ENCODE results near the gene CALHM1.

CALHM1 gene

DNA sequence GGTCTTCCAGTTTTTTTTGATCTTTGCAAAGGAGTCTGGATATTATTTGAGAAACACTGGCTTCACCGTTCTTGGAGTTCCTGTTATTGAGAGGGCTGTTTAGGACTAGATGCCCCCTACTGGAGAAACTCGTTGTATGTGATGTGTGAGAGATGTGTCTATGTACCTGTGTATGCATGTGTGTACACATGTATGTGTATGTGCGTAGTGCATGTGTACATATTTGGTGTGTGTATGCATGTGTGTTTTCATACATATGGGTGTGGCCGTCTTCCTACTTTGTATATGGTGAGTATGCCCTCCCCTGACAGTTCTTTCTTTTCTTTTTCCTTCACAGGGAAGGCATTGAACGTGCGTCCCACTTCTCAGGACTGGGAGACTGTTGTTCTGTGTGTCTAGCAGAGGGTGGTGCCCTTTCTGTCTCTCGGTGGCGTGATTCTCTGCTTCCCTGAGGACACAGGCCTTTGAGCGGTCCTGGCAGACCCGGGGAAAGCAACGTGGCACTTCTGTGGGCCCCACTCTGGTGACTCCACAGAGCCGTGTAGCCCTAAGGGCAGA, 23.4 kb upstream of the CALHM1 start:
- DNase-seq: no peak

DNA sequence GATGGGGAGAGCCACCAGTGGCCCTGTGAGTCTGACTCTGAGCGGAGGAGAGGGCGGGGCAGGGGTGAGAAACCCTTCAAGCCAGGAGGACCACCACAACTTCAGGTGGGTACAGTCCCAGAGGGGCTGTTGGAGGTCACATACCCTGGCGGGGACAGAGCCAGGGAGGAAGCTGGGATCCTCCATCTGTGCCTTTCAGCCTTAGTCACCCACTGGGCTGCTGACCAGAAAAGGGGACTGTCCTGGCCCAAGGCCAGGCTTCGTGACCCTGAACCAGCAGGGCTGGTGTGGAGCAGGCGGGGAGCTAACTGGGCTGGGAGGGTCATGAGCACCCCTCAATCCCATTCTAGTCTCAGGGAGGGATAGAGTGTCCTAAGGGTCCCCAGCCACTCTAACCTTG, 21.8 kb upstream of the CALHM1 start:
- no peak for DNase-seq

DNA sequence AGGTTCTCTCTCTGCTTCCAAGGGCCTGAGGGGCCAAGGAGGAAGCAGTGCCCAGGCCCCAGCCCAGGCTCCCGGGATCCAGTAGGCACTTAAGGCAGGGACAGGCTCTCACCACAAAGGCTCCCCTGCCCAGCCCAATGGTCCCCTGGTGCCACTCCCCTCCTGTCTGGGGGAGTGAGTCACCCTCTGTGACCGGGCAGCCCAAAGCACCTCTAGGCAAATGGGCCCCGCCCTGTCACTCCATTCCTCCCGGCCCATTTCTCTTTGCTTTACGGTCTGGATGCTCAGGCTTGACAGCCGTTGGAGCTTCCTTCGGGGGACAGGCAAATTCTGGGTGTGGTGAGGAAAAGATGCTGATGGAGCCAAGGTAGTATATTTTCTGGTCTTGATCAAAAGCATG, 20.4 kb upstream of the CALHM1 start, which contains the start of gene CALHM3:
Gene CALHM3 (minus strand): TSS at position 106 of the 400 bp plus-strand sequence. CDS start 208 bp downstream, outside the sequence.
- DNase-seq: no peak

DNA sequence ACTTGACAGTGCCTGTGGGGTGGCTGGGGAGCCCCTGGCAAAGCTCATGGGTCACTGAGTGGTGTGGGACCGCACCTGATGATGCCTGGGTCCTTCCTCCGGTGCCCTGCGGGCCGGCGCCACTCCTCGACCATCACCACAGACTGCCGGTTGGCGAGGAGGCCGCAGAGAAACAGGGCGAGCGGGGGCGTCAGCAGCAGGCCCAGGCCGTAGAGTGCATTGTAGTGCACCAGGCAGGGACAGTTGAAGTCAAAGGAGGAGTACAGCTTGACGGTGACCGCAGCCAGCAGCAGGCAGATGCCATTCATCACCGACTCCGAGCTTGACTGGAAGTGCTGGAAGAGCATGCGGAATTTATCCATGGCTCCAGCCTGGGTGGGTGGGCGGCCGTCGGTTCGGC, 20.0 kb upstream of the CALHM1 start:
- no peak for DNase-seq

DNA sequence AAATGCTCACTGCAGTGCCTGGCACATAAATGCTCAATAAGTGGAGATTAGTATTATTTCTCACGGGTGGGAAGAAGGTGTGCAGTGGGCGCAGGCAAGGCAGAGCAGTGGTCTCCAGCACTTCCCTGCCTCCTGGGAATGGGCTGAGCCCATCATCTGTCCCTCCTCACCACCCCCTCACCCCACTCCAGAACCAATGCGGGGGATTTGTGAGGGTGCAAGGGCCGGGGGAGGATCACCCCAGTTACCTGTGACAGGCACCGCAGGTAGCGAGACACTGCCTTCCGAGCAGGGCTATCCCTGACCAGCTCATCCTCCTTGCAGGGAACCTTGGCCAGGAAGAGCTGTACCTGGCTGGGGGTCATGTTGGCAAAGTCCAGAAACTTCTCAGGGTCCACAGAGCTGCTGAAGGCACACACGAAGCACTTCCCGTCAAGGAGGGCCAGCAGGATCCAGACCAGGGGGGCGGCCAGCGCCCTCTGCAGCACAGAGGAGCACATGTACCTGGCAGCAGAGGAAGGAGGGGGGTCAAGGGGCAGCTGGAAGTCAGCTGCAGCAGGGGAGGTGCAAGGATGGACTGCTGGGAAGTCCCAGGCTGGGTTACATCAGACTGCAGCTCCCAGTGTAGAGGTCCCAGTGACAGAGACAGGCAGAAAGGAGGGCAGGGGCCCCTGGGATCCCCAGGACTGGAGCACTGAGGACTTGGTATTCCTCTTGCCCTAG, 17.5 kb upstream of the CALHM1 start:
- no peak for DNase-seq

DNA sequence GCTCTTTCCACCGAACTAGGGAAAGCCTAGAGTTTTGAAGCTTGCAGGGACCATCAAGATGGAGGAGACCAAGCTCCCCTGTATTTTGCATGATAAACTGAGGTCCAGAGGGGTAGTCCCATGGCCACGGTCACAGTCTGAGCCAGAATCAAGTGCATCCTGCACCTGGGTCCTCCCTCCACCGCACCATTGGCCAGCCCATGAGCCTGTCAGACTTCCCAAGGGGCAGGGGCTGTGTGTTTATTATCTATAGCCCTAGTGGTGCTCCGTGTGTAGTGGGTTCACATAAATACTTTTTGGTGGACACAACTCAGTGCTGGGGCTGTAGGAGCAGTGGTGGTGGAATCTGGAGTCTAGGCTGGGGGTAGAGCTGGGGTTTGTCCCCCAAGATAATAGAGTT, 16.7 kb upstream of the CALHM1 start:
- no peak for DNase-seq

DNA sequence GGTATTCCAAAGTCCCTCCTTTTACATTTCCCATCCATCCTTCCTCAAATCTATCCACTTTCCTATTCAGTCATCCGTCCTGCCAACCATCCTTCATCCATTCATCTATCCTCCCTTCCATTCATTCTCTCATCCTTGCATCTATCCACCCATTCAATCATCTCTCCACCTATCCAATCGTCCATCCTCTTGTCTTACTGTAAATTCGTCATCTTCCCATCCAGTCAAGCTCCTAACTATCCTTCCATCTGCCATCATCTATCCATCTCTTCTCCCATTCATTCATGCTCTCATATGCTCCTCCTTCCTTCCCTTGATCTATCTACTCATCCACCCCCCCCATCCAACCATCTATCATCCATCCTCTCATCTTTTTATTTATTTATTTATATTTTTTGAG, 15.4 kb upstream of the CALHM1 start:
- no peak for DNase-seq

DNA sequence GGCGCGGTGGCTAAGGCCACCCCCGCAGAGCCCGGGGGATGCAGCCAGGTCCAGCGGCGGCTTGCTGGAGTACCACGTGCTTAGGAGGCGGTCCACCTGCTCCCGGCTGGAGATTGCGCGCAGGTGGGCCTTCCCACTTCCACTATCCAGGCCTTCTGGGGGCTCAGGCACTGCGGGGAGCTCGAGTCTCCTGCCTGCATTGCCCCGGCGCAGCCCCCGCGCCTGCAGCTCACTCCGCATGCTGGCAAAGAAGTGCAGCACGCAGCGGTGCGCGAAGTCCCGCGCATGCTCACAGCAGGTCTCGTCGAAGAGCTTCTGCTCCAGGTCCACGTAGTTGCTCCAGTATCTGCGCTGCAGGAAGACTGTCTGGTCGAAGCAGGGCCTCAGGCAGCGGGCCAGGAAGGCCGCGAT, 14.6 kb upstream of the CALHM1 start:
- no peak for DNase-seq

DNA sequence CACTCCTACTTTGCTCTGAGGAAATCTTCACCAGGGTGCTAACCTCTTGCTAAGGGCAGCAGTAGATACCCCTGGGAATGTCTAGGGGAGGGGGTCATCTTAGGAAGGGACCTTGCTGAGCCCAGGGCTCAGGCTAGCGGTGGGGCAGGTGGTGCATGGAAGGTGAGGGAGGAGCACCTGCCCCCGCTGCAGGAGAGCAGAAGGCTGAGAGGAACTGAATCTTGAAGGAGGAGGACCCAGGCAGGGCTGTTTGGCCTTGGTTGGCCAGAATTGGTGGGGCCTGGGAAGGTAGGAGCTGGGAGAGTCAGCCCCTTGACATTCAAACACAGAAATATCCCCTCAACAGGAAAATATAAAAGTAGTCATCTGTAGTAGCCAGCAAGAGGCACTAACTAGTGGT, 13.3 kb upstream of the CALHM1 start:
- no peak for DNase-seq

DNA sequence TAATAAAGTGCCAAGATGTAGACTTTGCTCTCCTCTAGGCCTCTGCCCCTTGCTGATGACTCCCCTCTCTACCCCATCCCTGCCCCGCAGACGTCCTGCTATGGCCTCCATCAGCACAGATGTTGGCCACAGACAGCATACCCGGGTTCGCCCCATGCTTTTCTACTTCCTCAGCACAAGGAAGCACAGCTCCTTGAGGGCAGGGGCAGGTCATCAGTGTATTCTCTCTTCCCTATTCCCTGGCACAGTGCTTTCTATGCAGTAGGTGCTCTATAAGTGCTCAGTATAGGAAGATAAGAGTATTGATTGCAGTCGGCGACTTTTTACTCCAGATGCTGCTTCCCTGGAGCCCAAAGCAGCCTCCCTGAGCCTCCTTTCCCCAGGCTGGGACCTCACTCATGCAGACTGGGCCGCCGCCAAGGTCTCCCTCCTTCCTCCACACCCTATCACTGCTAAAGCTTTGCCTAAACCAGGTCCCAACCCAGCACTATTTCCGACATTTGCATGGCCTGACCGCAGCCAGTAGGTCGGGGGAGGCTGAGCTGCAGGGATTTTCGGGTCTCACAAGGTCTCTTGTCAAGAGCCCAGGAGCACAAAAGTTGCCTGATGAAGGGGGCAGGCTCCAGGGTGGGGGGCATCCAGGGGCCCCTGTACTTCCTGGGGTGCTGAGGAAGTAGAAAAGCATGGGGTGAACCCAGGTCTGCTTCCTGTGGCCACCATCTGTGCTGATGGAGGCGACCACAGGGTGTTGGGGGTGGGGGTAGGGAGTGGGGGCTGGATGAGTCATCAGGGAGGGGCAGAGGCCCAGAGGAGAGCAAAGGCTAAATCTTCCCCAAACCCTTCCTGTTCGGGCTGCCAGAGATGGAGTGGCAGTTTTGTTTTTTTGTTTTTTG, 12.3 kb upstream of the CALHM1 start:
- DNase-seq: peak; percentile 82

DNA sequence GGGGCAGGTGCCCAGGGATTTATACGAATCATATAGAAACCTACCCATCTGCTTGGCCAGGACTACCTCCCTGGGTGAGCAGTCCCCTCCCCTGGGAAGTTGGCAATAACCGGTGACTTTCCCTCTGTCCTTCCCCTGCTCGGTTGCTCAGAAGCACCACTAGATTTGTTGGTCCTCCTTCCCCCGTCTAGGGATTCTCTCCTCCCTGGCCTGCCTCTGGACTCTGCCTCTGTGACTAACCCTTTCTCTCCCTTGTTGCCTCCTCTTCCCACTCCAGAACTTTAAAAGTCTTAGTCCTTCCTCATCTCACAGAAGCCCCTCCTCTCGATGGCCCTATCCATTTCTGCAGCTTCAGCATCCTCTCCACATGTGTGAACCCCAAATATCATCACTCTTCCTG, 10.5 kb upstream of the CALHM1 start:
- DNase-seq: no peak

DNA sequence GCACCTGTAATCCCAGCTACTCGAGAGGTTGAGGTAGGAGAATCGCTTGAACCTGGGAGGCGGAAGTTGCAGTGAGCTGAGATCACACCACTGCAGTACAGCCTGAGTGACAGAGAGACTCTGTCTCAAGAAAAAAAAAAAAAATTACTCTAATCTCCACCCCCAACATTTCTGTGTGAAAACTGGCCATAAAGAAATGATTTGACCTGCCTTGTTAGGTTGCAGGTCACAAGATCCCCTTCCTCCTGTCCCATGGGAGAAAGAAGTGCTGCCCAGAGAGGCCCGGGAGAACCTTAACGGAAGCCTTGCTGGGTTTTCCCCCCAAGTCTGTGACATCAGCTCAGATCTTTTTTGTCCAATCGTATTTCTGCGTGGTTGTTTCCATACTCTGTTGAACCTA, 8.7 kb upstream of the CALHM1 start:
- no peak for DNase-seq

DNA sequence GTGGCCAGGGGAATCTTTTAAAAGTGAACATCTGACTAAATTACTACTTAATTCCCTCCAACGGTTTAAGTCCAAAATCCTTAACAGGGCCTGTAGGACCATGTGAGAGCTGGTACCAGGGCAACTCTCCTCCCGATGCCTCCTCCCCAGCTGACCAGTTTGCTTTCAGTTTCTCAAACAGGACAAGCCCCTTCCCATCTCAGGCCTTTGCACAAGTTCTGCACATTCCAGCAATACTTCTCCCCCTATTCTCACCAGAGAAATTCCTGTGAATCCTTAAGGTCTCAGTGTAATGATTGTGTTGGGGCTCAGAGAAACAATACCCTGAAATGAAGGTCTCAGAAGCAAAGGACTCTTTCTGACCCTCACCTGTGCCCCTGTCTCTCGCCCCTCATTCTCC, 8.0 kb upstream of the CALHM1 start:
- DNase-seq: no peak

DNA sequence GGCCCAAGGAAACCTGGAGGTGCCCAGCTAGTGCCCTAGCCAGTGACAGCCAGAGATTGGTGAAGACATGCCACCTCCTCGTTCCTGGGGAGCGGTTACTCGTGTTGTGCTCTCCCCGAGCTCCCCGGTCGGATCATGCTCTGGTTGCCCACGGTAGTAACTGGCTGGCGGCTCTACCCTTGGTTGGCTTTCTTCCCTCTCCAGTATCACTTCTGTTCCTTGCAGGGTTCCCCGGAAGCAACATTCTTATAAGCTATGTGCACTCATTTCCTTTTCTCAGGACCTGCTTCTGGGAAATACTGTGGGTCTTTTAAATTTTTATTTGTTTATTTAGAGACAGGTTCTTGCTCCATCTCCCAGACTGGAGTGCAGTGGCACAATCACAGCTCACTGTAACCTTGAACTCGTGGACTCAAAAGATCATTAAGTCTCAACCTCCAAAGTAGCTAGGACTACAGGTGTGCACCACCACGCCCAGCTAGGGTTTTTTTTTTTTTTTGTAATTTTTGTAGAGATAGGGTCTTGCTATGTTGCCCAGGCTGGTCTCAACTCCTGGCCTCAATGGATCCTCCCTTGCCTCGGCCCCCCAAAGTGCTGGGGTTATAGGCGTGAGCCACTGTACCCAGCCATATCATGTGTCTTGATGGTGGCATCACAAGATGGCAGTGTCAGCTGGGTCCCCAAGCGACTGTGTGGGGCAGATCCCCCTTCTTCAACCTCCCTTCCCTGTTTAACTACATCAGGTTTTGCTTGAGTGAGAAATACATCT, 6.9 kb upstream of the CALHM1 start:
- no peak for DNase-seq

DNA sequence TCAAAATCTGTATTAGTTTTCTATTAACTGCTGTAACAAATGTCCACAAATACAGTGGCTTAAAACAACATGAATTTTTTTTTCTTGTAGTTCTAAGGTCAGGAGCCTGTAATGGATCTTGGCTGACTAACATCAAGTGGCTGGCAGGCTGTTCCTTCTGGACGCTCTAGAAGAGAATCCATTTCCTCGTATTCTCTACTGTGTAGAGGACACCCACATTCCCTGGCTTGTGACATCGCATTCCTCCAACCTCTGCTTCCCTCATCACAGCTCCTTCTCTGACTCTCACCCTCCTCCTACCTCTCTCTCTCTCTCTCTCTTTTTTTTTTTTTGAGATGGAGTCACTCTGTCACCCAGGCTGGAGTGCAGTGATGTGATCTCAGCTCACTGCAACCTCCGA, 4.8 kb upstream of the CALHM1 start:
- DNase-seq: no peak

DNA sequence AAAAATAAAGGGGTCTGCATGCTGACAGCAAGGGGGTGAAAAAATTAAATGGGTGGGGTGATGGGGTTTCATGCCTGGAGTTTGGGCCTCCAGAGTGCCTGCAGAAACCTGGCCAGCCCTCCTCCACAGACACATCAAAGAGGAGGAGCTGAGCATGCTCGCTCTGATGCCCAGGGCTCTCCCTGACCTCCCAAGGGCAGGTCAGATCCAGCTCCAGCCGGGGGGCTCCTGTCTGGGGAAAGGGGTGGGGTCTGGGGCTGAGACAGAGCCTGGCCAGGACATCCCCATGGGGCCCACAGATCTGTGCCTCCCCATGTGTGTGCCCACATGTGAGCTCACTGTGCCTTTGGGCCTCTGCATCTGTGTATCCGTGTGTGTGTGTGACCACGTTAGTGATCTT, 915 bp upstream of the CALHM1 start:
- no peak for DNase-seq

DNA sequence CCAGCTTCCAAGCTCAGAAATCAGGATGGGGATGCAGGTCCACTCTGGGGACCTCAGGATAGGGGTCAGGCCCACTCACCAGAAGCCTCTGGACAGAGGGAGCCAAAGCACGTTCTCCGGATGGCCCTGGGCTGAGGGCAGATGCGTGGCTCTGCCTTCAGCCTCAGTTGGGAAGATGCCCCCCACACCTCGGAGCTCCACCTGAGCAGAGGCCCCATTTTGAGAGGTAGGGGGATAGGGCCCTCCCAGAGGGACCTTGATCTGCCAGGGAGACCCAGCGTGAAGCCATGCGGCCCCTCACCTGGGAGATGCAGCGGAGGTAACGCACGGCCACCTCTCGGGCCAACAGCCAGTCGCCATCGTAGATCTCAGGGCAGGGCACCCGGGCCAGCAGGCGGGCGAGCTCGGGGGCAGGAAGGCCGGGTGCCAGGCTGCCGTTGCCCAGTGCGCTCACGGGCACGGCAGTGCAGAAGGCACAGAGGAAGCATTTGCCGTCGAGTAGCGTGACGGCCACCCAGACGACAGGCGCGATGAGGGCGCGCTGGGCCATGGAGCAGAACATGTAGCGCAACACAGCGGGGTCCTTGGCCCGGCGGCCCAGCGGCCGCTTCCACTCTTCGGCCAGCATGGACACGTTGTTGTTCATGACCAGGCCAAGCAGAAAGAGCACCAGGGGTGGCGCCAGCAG, 660 bp downstream of the CALHM1 start:
- no peak for DNase-seq

DNA sequence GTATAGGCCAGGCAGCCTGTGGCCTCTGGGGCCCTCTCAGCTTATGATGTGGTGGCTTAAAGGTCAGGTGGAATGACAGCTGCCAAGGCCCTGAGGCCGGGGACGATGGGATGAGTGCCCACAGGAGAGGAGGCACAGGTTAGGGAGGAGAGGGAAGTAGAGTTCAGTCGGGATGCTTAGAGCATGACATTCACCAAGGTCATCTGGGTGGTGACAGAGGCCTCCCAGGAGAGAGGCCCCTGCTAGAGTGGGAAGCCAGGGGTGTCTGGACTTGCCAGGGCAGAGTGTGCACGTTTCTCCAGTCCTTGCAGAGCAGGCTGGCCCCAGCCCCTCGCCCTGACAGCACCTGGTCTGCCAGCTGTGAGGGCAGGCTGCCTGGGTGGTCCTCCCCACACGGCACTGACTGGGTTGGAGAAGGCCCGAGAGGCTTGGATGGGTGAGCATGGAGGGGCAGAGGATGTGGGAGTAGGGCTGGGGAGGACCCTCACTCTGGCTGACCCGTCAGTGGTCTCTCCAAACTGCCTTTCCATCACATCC, 1.5 kb downstream of the CALHM1 start:
- DNase-seq: no peak

DNA sequence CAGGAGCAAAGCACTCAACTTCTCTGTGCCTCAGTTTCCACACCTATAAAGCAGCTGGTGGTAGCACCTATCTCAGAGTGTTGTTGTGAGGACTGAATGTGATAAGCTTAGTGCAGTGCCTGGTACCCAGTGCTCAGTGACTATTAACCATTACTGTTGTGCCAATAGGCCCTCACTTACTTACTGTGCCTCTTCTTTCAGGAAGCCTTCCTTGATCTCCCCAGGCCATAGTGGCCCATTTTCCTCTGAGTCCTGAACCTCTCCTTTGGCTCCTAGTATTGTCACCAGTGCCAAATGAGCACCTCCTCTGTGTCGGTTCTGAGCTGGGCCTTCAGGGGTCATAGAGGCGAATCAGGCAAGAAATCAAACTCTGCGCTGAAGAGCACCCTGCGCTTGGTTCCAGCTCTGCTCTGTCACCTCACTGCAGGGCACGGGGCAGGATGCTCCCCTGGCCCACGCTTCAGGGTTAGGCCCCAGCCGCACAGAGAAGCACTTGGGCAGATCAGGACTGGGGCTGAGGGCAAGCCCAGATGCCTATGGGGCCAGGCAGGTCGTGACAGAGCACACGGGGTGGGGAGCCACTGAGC, 2.5 kb downstream of the CALHM1 start:
- no peak for DNase-seq

DNA sequence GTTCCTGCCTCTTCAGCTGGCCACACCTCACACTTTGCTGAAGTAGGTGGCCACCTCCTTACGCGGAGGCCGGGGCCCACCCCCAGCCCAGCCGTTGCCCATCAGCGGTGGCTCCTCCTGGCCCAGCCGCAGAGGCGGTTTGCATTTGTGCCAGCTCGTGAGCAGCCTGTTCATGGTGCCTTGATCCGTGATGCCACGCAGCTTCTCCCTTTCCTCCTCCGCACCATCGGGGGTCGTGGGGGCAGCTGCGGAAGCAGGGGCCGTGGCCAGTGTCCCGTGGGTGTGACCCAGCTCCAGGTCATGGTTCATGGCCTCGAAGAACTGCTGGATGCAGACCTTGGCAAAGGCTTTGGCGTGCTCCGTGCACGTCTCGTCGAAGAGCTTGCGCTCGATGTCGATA, 3.5 kb downstream of the CALHM1 start:
- no peak for DNase-seq

DNA sequence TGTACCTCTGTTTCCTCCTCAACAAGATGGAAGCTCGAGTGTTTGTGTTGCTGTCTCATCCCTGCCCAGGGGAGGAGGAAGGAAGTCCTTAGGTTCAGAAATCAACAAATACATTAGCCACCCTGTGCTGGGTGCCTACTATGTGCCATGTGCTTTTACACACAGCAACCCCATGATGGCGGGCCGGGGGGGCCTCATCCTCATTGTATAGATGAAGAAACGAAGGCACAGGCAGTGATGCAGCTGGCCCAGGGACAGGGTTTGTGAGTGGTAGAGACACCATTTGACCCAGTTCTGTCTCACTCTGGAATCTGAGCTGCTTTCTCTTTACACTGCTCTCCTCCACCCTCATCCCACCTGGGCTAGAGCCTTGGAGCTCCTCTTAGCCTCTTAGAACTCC, 4.7 kb downstream of the CALHM1 start:
- DNase-seq: no peak
